K562 (cell line): ENCODE measurements around the gene MEGF9. TPM values are rescaled to one million over a fixed set of nuclear protein-coding genes. Genes with fewer than 3 reads are reported as not detected.

Experiments used
- ATAC-seq: fragments of 200-7000 bp; cut with Tn5 transposase; 3 replicates; pipeline ENCODE4 v1.9.1; 2020; ENCODE audit warnings: moderate library complexity
- BruUV-seq: library from RNA; stranded (reverse); fragments of 400-500 nt; replicated peaks from 2 replicates; lab custom pipeline; 2021; lab: Mats Ljungman, UMichigan
- CTCF ChIA-PET: fragments of 300-600 bp; formaldehyde crosslinking; extraction: SDS; loops from one replicate; lab custom pipeline; 2021; ENCODE audit warnings: low intra/inter-chr PET ratio; lab: Yijun Ruan, JAX
- POLR2A ChIA-PET: fragments of 300-600, 350-650 bp; sonication (Branson Sonifier 250); formaldehyde crosslinking; extraction: SDS; loops from one replicate; lab custom pipeline; 2021; ENCODE audit warnings: antibody characterized with exemption, inconsistent platforms; lab: Yijun Ruan, JAX
- DNase-seq, 4 experiments: peaks; one replicate each; pipeline versions ENCODE4 v3.0.0 to v3.0.0-alpha.2; 2011 to 2018; ENCODE audit warnings: low spot score in 3 of 4, mixed read lengths in 3 of 4; ENCODE audit errors: extremely low read depth in 1 of 4
- FAIRE-seq: peaks from 2 replicates; lab custom pipeline; 2011; peaks lifted over from hg19 to GRCh38; lab: Jason Lieb, UNC
- H2AFZ ChIP-seq: 2 replicates; pipeline ENCODE4 v1.6.0; 2011; ENCODE audit warnings: low read depth, low read length, control low read depth, inconsistent platforms
- H3K27ac ChIP-seq: fragments of 200-600 bp; 3 replicates; pipeline ENCODE4 v1.8.0; 2011; ENCODE audit warnings: low read depth, mild to moderate bottlenecking, control low read depth, inconsistent platforms, low read length, moderate library complexity, mixed read lengths; ENCODE audit errors: extremely low read depth
- H3K27me3 ChIP-seq, 2 experiments: fragments of 300-600 bp in 1 of 2; 2 replicates in 1 of 2; 3 replicates in 1 of 2; pipeline versions ENCODE4 v1.6.0 to v1.8.0; 2011; ENCODE audit warnings: inconsistent platforms in 2 of 2, low read length in 2 of 2, mild to moderate bottlenecking in 1 of 2, mixed read lengths in 1 of 2, moderate library complexity in 1 of 2; ENCODE audit not compliant: control insufficient read depth in 2 of 2, insufficient read depth in 2 of 2
- H3K36me3 ChIP-seq: fragments of 300-600 bp; 3 replicates; pipeline ENCODE4 v1.8.0; 2011; ENCODE audit warnings: mild to moderate bottlenecking, low read length, inconsistent platforms; ENCODE audit not compliant: control insufficient read depth, insufficient read depth
- H3K4me1 ChIP-seq, 2 experiments: fragments of 200-600 bp in 1 of 2; replicated peaks in 1 of 2; 2 replicates in 1 of 2; 3 replicates in 1 of 2; pipeline versions ENCODE4 v1.5.1 to v1.8.0; 2011; ENCODE audit warnings: inconsistent platforms in 2 of 2, low read length in 2 of 2, mild to moderate bottlenecking in 1 of 2, mixed read lengths in 1 of 2, moderate library complexity in 1 of 2; ENCODE audit not compliant: control insufficient read depth in 2 of 2, insufficient read depth in 2 of 2
- H3K4me2 ChIP-seq: 2 replicates; pipeline ENCODE4 v1.6.1; 2011; ENCODE audit warnings: low read length, control low read depth, inconsistent platforms, mixed read lengths; ENCODE audit not compliant: insufficient read depth
- H3K4me3 ChIP-seq: fragments of 200-600 bp; sonication (generic), shearing (Covaris generic); 2 replicates; pipeline ENCODE4 v1.5.1; 2016; ENCODE audit warnings: control low read depth, inconsistent platforms
- H3K79me2 ChIP-seq: fragments of 200-600 bp; 3 replicates; pipeline ENCODE4 v1.8.0; 2011; ENCODE audit warnings: low read length, inconsistent platforms; ENCODE audit not compliant: control insufficient read depth, insufficient read depth
- H3K9ac ChIP-seq, 2 experiments: 2 replicates each; pipeline versions ENCODE4 v1.6.0 to v1.6.1; 2011; ENCODE audit warnings: low read depth in 2 of 2, low read length in 2 of 2, control low read depth in 1 of 2, inconsistent platforms in 1 of 2, mild to moderate bottlenecking in 1 of 2, mixed read lengths in 1 of 2; ENCODE audit not compliant: insufficient read depth in 1 of 2
- H3K9me1 ChIP-seq: one replicate; pipeline ENCODE4 v1.6.0; 2011; ENCODE audit warnings: inconsistent platforms, mild to moderate bottlenecking, low read length, moderate library complexity; ENCODE audit not compliant: control insufficient read depth, insufficient read depth
- H3K9me3 ChIP-seq: replicated peaks from 2 replicates; pipeline ENCODE4 v1.5.1; 2011; ENCODE audit warnings: low read depth, low read length, inconsistent platforms; ENCODE audit not compliant: control insufficient read depth, insufficient read depth
- H4K20me1 ChIP-seq: replicated peaks from 2 replicates; pipeline ENCODE4 v1.6.1; 2011; ENCODE audit warnings: low read length, inconsistent platforms, mixed read lengths; ENCODE audit not compliant: control insufficient read depth, insufficient read depth
- ARNT ChIP-seq, 2 experiments: fragments of 450-650 bp; IDR thresholded peaks; 2 replicates each; pipeline ENCODE4 v1.6.1; 2016; ENCODE audit warnings: mild to moderate bottlenecking in 1 of 2
- CBFA2T3 ChIP-seq: fragments of 450-650 bp; IDR thresholded peaks from 2 replicates; pipeline ENCODE4 v1.6.1; 2017
- DMBX1 ChIP-seq: fragments of 250-450 bp; sonication (Bioruptor Pico); IDR thresholded peaks from 2 replicates; pipeline ENCODE4 v1.8.0; 2022; ENCODE audit warnings: inconsistent platforms, mild to moderate bottlenecking, moderate library complexity, borderline replicate concordance
- DPF2 ChIP-seq: fragments of 450-650 bp; IDR thresholded peaks from 2 replicates; pipeline ENCODE4 v1.6.1; 2016
- FOXP1 ChIP-seq: sonication (generic); formaldehyde crosslinking; IDR thresholded peaks from 2 replicates; pipeline ENCODE4 v1.8.0; 2022; ENCODE audit warnings: mild to moderate bottlenecking, missing genetic modification reagents
- NFXL1 ChIP-seq: fragments of 450-650 bp; formaldehyde crosslinking; IDR thresholded peaks from 2 replicates; pipeline ENCODE4 v1.4.0; 2021; ENCODE audit warnings: mild to moderate bottlenecking
- NR2C2 ChIP-seq, 2 experiments: fragments of 200-800 bp in 1 of 2; sonication (Bioruptor generic) in 1 of 2; sonication (generic) in 1 of 2; formaldehyde crosslinking in 1 of 2; IDR thresholded peaks; 2 replicates each; pipeline versions ENCODE4 v1.6.1 to v1.8.0; 2016 to 2022; ENCODE audit warnings: mild to moderate bottlenecking in 1 of 2, missing compliant biosample characterization in 1 of 2, missing genetic modification characterization in 1 of 2, missing genetic modification reagents in 1 of 2
- PML ChIP-seq: IDR thresholded peaks from 2 replicates; pipeline ENCODE4 v1.6.1; 2012; ENCODE audit warnings: low read length, inconsistent platforms
- SAFB2 ChIP-seq: fragments of 200-400 bp; formaldehyde crosslinking; IDR thresholded peaks from 2 replicates; pipeline ENCODE4 v1.6.1; 2018; ENCODE audit warnings: borderline replicate concordance, low read length, low read depth, moderate library complexity; ENCODE audit not compliant: severe bottlenecking
- SIN3B ChIP-seq: fragments of 450-650 bp; IDR thresholded peaks from 2 replicates; pipeline ENCODE4 v1.6.1; 2017; ENCODE audit warnings: low read depth, mild to moderate bottlenecking, moderate library complexity
- SMAD4 ChIP-seq: fragments of 250-450 bp; sonication (Bioruptor Pico); conservative IDR thresholded peaks from 2 replicates; pipeline ENCODE4 v1.8.0; 2021; ENCODE audit warnings: inconsistent platforms, mild to moderate bottlenecking, moderate library complexity
- THRA ChIP-seq: fragments of 450-650 bp; IDR thresholded peaks from 2 replicates; pipeline ENCODE4 v1.6.1; 2017; ENCODE audit warnings: mild to moderate bottlenecking, moderate library complexity
- ZNF507 ChIP-seq: conservative IDR thresholded peaks from 2 replicates; pipeline ENCODE4 v1.6.1; 2017; ENCODE audit warnings: missing genetic modification characterization, missing compliant biosample characterization
- WGBS: fragments of 100-300 bp; shearing (Covaris generic); methylation state at CpG from one replicate; pipeline ENCODE4 v1.1.6; 2016; ENCODE audit warnings: low coverage, mixed read lengths; ENCODE audit not compliant: insufficient coverage; ENCODE audit errors: missing lambda C conversion rate; 5-methylcytosine and 5-hydroxymethylcytosine counted together
- in situ Hi-C: fragments of 300-500 bp; cut with MboI; formaldehyde crosslinking; loops from 4 replicates; pipeline ENCODE4 v1.15.0; 2018; ENCODE audit warnings: inconsistent platforms, mixed read lengths
- intact Hi-C: fragments of 100-400 bp; cut with micrococcal nuclease; formaldehyde crosslinking; loops from 2 replicates; pipeline ENCODE4 v1.14.2; 2022
- polyA plus RNA-seq, 8 experiments: library from polyadenylated mRNA; depleted of rRNA in 4 of 8; stranded (reverse) in 5 of 8; unstranded in 3 of 8; fragments of >200 nt; fragmentation: Nextera tagmentation in 2 of 8; fragmentation: Illumina TruSeq in 1 of 8; extraction: Ambion mirVana in 2 of 8; extraction: Trizol in 1 of 8; gene quantifications; 2 replicates each; pipeline versions ENCODE4 v1.2.1 to v1.2.3, GENCODE V29; 2011 to 2014; ENCODE audit warnings: inconsistent platforms in 1 of 8, missing spikeins in 1 of 8
- total RNA-seq, 7 experiments: library from RNA; depleted of rRNA in 6 of 7; stranded (reverse); fragments of >200 nt in 6 of 7; fragmentation: Illumina TruSeq in 2 of 7; extraction: Trizol in 2 of 7; gene quantifications; 2 replicates each; pipeline versions ENCODE4 v1.2.1 to v1.2.3, GENCODE V29; 2011 to 2021; ENCODE audit warnings: low replicate concordance in 1 of 7

The MEGF9 gene
- total and polyA plus RNA-seq, 9 of the 15 experiments (the other 6 are each of a cell fraction or from before 2014, with no cell fraction given) = 2.1 to 6.2 (median 3.8) TPM

GRCh38 chr9:120741701-120742100, 27.4 kb upstream of the MEGF9 start:
- intact Hi-C loops = loop anchor here (2.0 to 10.0 kb wide), 6 partner anchors 123 to 661 kb away; no protein-coding TSS in a partner anchor
- H3K9me3 ChIP-seq = no peaks in the 10 kb centered on the region
- POLR2A ChIA-PET = no interaction called here
- no peak overlapping the region for H2AFZ ChIP-seq
- DNase-seq (no peak), FAIRE-seq (no peak), ATAC-seq (no peak)
- in situ Hi-C loops = loop anchor here (5.0 to 10.0 kb wide), 2 partner anchors 323 to 426 kb away; no protein-coding TSS in a partner anchor
- H3K4me1 ChIP-seq = no peaks in the 10 kb centered on the region; a peak in 1 of 5 replicates
- BruUV-seq = no TSS peak
- WGBS = 69% methylated on average over 1 of the region's 1 CpG
- no peak for TF ChIP-seq DMBX1 (CRISPR knock-in tag)
- TF ChIP-seq NFXL1 (CRISPR knock-in tag) = no peak
- TF ChIP-seq SIN3B = no peak
- no peak for TF ChIP-seq FOXP1 (CRISPR knock-in tag)
- TF ChIP-seq SMAD4 (CRISPR knock-in tag) = no peak
- no peak for TF ChIP-seq NR2C2 (CRISPR knock-in tag; IDR thresholded peaks at IDR 0.05)
- no peak for TF ChIP-seq NR2C2 (tag; IDR thresholded peaks at IDR 0.05)
- no peak for TF ChIP-seq ZNF507 (tag)
- no peak for TF ChIP-seq ARNT (IDR thresholded peaks at IDR 0.05)
- no peak for TF ChIP-seq THRA
- TF ChIP-seq PML = no peak
- TF ChIP-seq DPF2 = no peak
- TF ChIP-seq CBFA2T3 = no peak
- no peak for TF ChIP-seq SAFB2
- H3K27me3 ChIP-seq = no peaks in the 10 kb centered on the region
- H3K9ac ChIP-seq = no peak overlapping the region
- no peak overlapping the region for H3K4me3 ChIP-seq
- H4K20me1 ChIP-seq = no peaks in the 10 kb centered on the region
- no peaks in the 10 kb centered on the region for H3K9me1 ChIP-seq
- CTCF ChIA-PET = no interaction called here
- H3K36me3 ChIP-seq = no peaks in the 10 kb centered on the region
- H3K4me2 ChIP-seq = no peak overlapping the region
- H3K27ac ChIP-seq = no peak overlapping the region
- no peaks in the 10 kb centered on the region for H3K79me2 ChIP-seq
